Stimulated activated memory B cell treated with anti-CD40 and anti-IgM and Interleukin-4, amounts not matched to agents 10 μg/mL and 1 μg/mL and 100 μg/mL, for 72 hours (primary cell): ENCODE measurements around the gene VPS51.

Source experiments
- ATAC-seq: fragments of 150-1000 bp; cut with Tn5 transposase; 2 replicates; pipeline ENCODE4 v1.10.0; 2021
- H3K27ac Mint-ChIP-seq: one replicate; pipeline ENCODE4 v1.8.0; 2022; ENCODE audit warnings: mild to moderate bottlenecking, mixed read lengths
- H3K27me3 Mint-ChIP-seq: one replicate; pipeline ENCODE4 v1.8.0; 2022; ENCODE audit warnings: mixed read lengths
- H3K36me3 Mint-ChIP-seq: one replicate; pipeline ENCODE4 v1.8.0; 2022; ENCODE audit warnings: mixed read lengths
- H3K4me1 Mint-ChIP-seq: one replicate; pipeline ENCODE4 v1.8.0; 2022; ENCODE audit warnings: mixed read lengths
- H3K4me3 Mint-ChIP-seq: one replicate; pipeline ENCODE4 v1.8.0; 2022; ENCODE audit warnings: mild to moderate bottlenecking, moderate library complexity, mixed read lengths
- H3K9me3 Mint-ChIP-seq: one replicate; pipeline ENCODE4 v1.8.0; 2022; ENCODE audit warnings: mixed read lengths

The VPS51 gene

DNA sequence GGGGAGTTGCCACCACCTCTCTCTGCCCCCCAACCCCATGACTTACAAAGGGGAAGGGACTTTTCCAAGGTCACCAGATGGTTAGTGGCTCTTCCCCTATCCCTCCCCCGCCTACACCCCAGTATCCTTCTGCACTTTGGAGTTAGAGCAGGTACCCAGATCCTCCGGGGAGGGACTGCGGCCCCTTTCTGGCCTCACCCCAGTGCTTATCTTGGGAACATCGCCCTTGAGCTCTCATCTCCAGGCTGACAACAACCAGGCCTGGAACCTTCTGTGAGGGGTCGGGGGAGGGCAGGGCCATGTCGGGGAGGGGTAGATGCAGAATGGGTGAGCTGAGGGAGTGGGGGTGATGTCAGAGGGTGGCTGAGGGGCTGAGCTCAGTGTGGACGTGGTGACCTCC lies 30.2 kb upstream of the VPS51 start:
- H3K27ac Mint-ChIP-seq, result no peak overlapping the region
- H3K9me3 Mint-ChIP-seq, result no peaks in the 10 kb centered on the region
- no peak overlapping the region for H3K4me3 Mint-ChIP-seq
- H3K4me1 Mint-ChIP-seq, result peaks cover 9% of the 10 kb centered on the region
- H3K27me3 Mint-ChIP-seq, result peaks cover 5% of the 10 kb centered on the region
- H3K36me3 Mint-ChIP-seq, result no peaks in the 10 kb centered on the region
- no peak for ATAC-seq

DNA sequence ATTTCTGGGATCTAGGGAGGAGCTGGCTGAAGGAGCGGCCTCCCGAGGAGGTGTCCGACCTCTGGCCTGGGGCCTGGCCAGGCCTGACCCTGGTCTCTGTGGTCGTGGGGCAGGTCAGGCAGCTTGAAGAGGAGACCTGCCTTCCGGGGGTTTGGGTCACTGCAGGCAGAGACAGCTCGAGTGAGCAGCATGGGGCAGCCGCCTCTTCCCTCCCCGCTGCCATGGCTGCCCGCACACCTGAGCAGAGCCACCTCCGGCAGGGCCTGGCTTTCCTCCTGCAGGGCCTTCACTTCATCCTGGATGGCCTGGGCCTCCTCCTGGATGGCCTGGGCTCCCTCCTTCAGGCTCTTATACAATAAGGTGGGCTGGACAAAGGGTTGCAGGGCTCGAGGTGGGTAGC lies 29.7 kb upstream of the VPS51 start:
- no peak for ATAC-seq

DNA sequence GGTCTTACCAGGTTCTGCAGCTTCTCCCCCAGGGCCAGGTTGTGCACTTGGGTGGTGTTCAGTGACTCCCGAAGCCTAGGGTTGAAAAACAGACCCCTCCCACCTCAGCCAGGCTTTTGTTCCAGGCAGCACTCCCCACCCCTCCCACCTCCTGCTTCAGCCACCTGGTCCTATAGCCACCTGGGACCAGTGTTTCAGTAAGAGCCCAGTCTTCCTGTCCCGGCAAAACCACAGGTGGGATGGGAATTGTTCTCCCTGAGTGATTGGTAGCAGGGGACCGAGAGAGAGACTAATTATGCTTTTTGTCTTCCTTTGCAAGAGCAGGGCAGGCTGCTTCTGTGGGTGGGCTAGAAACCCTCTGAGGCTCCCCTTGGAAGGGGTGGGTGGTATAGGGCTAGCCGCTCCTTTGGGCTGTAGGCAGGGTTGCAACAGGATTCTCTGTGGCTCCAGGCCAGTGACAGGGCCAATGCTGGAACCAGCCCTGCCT lies 29.2 kb upstream of the VPS51 start:
- no peak for ATAC-seq
- peaks cover 9% of the 10 kb centered on the region for H3K4me1 Mint-ChIP-seq
- H3K27me3 Mint-ChIP-seq, result no peaks in the 10 kb centered on the region
- H3K27ac Mint-ChIP-seq, result no peak overlapping the region
- H3K4me3 Mint-ChIP-seq, result no peak overlapping the region
- no peaks in the 10 kb centered on the region for H3K9me3 Mint-ChIP-seq
- H3K36me3 Mint-ChIP-seq, result no peaks in the 10 kb centered on the region

More for the DNA sequence above, 29.7 kb upstream of the VPS51 start:
- H3K36me3 Mint-ChIP-seq, result no peaks in the 10 kb centered on the region
- H3K27me3 Mint-ChIP-seq, result peaks cover under 1% of the 10 kb centered on the region
- H3K4me3 Mint-ChIP-seq, result no peak overlapping the region
- H3K4me1 Mint-ChIP-seq, result peaks cover 9% of the 10 kb centered on the region
- no peak overlapping the region for H3K27ac Mint-ChIP-seq
- no peaks in the 10 kb centered on the region for H3K9me3 Mint-ChIP-seq

DNA sequence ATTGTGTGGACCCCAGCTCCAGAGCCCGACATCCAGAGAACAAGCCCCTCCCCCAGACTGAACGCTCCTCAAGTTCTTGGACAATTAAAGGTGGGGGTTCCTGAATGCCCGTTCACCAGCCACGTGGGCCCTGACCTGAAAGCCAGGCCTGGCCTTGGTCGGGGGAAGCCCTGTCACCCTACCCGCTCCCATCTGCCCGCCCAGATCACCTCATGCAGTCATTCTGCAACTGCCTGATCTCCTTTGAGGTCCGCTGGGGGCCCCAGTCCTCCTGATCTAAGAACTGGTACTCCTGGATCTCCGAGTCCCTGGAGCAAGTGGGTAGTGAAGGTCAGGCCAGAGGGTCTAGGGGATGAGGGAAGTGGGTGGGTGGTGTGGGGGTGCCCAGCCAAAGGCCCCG lies 28.6 kb upstream of the VPS51 start:
- Mint-ChIP-seq H3K27me3 (no peaks in the 10 kb centered on the region), H3K4me1 (peaks cover 9% of the 10 kb centered on the region), H3K36me3 (no peaks in the 10 kb centered on the region), H3K27ac (no peak overlapping the region), H3K9me3 (no peaks in the 10 kb centered on the region), H3K4me3 (no peak overlapping the region)
- no peak for ATAC-seq

DNA sequence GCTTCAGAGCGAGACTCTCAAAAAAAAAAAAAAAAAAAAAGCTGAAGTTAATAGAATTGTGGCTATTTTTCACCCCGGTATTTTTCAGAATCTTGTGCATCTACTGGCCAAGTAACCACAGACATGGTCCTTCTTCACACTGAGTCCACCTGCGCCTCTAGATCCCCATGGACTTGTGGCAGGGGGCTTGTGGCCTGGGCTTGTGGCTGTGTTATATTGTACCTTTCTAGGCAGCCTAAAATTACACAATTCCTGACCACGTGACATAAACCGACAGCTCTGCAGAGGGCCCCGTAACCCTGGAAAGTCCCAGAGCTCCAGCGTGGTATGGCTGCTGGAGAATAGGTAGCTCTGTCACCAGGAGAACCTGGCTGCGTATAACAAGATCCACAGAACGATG lies 26.8 kb upstream of the VPS51 start:
- Mint-ChIP-seq H3K27ac (no peak overlapping the region), H3K4me1 (peaks cover 6% of the 10 kb centered on the region), H3K9me3 (no peaks in the 10 kb centered on the region), H3K4me3 (no peak overlapping the region), H3K36me3 (no peaks in the 10 kb centered on the region), H3K27me3 (no peaks in the 10 kb centered on the region)
- ATAC-seq, result no peak

DNA sequence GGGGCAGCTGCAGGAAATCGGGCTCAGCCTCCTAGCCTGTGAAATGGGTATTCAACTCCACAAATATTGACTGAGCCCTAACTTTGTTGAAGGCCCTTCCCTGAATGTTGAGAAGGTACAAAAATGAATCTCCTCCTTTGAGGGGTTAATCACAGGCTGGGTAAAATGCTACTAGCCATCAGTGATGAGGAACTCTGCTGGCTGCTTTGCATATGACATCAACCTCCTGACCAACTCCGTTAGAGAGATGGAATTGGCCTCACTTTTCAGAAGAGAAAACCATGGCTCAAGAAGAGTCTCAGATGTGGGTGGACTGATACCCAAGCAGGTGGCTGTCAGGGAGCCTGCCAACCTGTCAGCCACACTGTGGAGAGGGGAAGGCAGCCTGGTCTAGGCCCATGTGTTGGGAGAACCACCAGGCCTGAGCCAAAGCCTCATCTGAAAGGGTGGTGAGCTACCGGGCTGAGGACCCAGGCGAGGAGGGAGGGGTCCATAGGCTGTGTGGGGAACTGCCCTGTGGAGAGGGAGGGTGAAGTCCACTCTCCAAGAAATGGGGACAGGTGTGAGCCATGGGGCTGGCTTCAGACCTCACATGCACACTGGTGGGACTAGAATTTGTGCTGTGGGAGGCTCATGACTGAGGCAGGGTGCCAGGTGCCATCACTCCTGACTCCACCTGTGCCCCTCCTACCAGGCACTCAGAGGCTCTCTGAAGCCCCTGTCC lies 23.9 kb upstream of the VPS51 start:
- H3K36me3 Mint-ChIP-seq, result no peaks in the 10 kb centered on the region
- ATAC-seq, result peak; percentile 14
- no peak overlapping the region for H3K4me3 Mint-ChIP-seq
- H3K9me3 Mint-ChIP-seq, result no peaks in the 10 kb centered on the region
- no peaks in the 10 kb centered on the region for H3K27me3 Mint-ChIP-seq
- H3K27ac Mint-ChIP-seq, result peak overlapping the region; percentile 76
- peaks cover 6% of the 10 kb centered on the region for H3K4me1 Mint-ChIP-seq

DNA sequence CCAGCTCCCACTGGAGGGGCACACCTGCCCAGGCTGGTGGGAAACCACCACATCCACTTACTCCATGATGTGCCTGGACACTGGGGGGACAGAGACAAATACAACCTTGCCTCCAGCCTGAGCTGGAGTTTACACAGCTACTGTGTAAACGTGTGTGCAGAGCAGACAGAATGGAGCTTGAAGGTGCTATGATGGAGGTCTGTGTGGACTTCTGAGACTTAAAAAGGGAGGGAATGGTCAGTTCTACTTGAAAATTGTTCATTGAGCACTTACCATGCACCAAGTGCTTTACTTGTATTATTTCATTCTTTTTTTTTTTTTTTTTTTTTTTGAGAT lies 23.4 kb upstream of the VPS51 start:
- Mint-ChIP-seq H3K4me1 (peaks cover 8% of the 10 kb centered on the region), H3K4me3 (no peak overlapping the region), H3K27me3 (no peaks in the 10 kb centered on the region), H3K9me3 (no peaks in the 10 kb centered on the region), H3K27ac (peak overlapping the region; percentile 76), H3K36me3 (no peaks in the 10 kb centered on the region)
- ATAC-seq, result no peak

DNA sequence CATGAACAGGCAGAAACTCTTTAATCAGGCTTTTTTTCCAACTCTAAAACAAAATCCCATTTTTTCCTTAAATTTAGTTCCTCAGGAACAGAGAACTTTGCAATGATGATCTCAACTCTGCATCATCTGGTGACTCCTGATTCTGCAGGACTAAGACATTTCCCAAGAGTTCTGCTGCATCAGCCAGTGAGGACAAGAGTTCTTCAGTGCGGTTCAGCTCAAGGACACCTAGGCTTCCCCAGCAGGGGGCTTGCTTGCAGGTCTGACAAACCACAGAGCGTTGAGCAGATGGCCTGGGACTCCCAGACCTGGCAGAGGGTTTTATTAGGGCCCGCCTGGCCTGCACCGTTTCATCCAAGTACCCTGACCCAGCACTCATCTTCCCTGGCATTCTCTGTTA lies 18.6 kb upstream of the VPS51 start:
- no peaks in the 10 kb centered on the region for H3K27me3 Mint-ChIP-seq
- no peaks in the 10 kb centered on the region for H3K9me3 Mint-ChIP-seq
- H3K27ac Mint-ChIP-seq, result peak overlapping the region; percentile 69
- no peak for ATAC-seq
- no peaks in the 10 kb centered on the region for H3K36me3 Mint-ChIP-seq
- no peak overlapping the region for H3K4me3 Mint-ChIP-seq
- H3K4me1 Mint-ChIP-seq, result peaks cover 27% of the 10 kb centered on the region

DNA sequence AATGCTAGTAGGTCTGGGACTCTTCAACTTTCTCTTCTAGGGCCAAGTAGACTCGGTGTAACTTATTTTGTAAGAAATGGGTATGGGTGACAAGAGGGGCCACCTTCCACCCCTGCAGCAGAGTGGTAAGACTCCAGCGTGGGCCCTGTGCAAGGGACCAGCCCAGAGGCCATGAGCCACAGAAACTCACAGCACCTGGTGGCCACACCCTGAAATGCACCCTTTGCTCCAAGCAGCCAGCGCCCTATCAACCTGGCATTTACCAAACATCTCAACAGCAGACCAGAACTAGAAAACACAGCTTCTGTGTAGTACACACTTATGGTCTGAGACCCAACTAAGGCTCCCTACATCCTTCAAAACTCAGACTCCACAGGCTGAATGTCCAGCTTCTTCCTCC lies 17.9 kb upstream of the VPS51 start:
- no peaks in the 10 kb centered on the region for H3K9me3 Mint-ChIP-seq
- no peaks in the 10 kb centered on the region for H3K27me3 Mint-ChIP-seq
- no peak overlapping the region for H3K4me3 Mint-ChIP-seq
- peaks cover 30% of the 10 kb centered on the region for H3K4me1 Mint-ChIP-seq
- H3K36me3 Mint-ChIP-seq, result no peaks in the 10 kb centered on the region
- peak; percentile 79 for ATAC-seq
- peak overlapping the region; percentile 69 for H3K27ac Mint-ChIP-seq

DNA sequence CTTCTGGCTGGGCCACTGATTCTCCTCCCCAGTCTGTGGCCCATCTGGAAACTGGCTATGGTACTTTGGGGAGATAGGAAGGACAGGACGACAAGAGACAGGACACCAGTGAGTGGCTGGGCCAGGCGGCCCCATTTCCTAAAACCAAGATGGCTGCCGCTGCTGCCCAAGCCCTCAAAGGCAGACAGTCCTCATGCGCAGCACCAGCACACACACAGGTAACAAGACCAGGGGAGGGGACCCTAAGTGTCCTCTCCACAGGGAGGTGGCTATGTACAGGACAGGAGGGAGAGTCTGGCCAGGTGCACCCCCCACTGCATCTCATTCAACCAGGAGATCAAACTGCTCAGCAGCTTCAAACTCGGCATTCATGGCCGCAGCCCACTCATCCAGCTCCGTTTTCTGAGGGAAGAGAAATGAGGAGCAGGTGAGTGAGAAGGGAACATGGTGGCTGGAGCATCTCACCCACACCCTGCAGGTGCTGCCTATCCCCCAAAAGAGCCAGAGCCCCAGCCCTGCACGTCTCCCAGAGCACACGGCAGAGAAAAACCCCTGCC lies 17.1 kb upstream of the VPS51 start:
- no peak for ATAC-seq
- H3K27me3 Mint-ChIP-seq, result no peaks in the 10 kb centered on the region
- H3K27ac Mint-ChIP-seq, result peak overlapping the region; percentile 69
- no peaks in the 10 kb centered on the region for H3K36me3 Mint-ChIP-seq
- H3K9me3 Mint-ChIP-seq, result no peaks in the 10 kb centered on the region
- peaks cover 38% of the 10 kb centered on the region for H3K4me1 Mint-ChIP-seq
- H3K4me3 Mint-ChIP-seq, result peak overlapping the region; percentile 2

DNA sequence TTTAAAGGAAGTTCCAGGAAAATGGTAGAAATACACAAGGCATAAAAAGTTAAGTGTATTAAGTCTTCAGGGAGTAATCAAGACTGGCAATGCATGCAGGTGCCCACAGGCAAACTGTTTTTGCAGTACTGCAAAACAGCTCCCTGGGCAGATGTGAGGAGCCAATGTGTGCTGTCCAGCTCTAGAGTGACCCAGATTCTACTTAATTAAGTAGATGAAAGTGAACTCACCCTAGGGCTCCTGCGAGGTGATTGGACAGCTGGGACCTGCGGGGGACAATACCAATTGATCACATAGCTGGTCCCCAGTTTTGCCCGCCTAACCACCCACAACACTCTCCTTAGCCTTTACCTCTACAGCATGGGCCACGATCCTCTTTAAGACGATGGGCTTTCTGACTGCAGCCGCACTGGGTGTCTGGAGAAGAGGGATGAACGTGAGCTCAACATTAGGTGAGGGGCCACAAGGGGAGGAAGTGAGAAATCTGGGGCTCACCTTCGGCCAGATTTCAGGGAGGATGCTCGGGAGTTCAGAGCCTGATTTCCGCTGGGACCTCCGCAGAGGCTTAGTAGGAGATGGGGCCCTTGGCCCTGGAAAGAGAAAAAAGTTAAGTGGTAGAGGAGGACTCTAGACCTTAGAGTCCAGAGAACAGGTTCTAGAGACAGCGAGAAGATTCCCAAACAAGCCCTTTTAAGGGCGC lies 12.7 kb upstream of the VPS51 start:
- H3K27ac Mint-ChIP-seq, result peak overlapping the region; percentile 96
- H3K36me3 Mint-ChIP-seq, result peaks cover 19% of the 10 kb centered on the region
- H3K9me3 Mint-ChIP-seq, result no peaks in the 10 kb centered on the region
- H3K4me1 Mint-ChIP-seq, result peaks cover 50% of the 10 kb centered on the region
- no peak for ATAC-seq
- H3K4me3 Mint-ChIP-seq, result peak overlapping the region; percentile 97
- H3K27me3 Mint-ChIP-seq, result no peaks in the 10 kb centered on the region

DNA sequence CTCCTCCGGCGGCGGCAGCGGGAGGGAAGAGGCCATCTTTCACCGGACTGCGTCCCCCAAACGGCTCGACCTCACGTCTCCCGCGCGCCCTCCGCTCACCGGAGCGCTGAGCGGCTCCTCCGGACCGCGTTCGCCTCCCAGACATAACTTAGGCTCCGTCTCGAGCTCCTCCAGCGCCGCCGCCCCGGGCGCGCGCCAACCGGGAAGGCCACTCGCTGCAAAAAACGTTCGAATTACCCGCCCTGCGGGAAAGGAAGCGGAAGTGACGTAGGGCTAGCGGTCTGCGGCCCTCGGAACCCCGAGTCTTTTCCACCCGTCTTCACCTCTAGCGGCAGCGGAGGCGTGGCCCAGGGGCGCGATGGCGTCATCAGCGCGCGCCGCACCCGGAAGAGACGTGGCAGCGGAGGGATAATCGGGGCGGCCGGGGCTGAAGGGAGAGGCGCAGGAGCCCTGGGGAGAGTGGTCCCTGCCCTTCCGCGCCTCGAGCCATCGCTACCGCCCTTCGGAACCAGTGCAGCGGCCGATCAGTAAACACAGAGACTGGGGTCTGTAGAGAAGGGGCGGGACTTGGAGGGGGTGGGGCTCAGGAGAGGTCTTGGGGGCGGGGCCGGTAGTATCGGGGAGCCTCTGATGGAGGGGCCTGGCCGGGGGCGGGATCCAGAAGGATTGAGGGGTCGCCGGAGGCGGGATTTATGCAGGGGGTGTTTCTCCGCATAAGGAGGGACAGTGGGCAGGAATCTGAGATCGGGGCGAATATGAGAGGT lies 12.0 kb upstream of the VPS51 start, which contains the start of the genes CDCA5 and ZFPL1:
CDCA5 (minus strand) TSS at position 207 of the 764 bp plus-strand sequence; CDS start at position 145, 62 bp downstream.
ZFPL1 (plus strand) TSS at position 389 of the 764 bp plus-strand sequence. CDS start 477 bp downstream, outside the sequence.
- peak; percentile 95 for ATAC-seq
- Mint-ChIP-seq H3K9me3 (no peaks in the 10 kb centered on the region), H3K4me3 (peak within 1 kb of the TSS; percentile 97), H3K27me3 (no peaks in the 10 kb centered on the region), H3K27ac (peak within 1 kb of the TSS; percentile 96), H3K36me3 (peaks cover 26% of the 10 kb centered on the region), H3K4me1 (peaks cover 42% of the 10 kb centered on the region)

DNA sequence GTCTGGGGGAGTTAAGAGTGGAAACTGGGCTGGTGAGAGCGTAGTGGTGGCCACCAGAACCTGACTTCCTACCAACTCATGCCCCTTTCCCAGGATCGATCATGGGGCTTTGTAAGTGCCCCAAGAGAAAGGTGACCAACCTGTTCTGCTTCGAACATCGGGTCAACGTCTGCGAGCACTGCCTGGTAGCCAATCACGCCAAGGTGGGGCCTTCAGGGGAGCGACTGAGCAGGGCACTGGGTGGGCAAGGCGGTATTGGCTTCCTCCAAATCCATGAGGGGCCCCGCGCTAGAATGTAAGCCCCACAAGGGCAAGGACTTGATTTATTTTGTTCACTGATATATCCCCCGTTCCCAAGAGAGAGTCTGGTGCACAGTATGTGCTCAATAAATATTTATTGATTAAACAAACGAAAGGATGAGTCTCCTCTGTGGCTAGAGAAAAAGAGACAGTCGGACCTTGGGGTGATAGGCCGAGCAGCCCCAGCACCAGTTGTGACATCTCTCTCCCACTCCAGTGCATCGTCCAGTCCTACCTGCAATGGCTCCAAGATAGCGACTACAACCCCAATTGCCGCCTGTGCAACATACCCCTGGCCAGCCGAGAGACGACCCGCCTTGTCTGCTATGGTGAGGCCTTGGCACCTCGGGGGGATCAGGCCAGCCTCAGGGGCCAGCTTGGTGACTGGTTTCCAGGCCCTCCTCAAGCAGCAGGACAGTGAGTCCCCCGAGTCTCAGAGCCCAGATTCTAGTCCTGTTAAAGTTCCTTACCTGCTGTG lies 11.2 kb upstream of the VPS51 start:
- Mint-ChIP-seq H3K36me3 (peaks cover 34% of the 10 kb centered on the region), H3K4me1 (peaks cover 38% of the 10 kb centered on the region), H3K4me3 (peak overlapping the region; percentile 97), H3K9me3 (no peaks in the 10 kb centered on the region), H3K27me3 (no peaks in the 10 kb centered on the region), H3K27ac (peak overlapping the region; percentile 96)
- peak; percentile 1 for ATAC-seq

DNA sequence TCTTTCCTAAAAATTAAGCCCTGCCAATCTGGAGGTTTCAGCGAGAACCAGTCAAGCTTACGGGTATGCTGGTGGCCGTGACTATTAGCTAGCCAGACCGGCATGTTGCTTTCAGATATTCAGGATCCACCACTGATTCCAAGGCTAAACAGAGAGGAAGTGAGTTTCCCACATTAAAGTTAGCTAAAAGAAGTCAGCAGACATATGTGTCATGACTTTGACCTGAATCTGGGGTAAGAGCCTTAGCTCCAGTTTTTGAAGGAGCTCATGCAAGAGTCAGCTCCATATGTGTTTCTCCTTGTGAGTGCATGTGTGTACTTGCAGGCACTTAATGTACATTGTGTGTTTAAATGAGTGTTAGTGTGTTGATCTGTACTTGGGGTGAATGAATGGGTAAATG lies 10.6 kb upstream of the VPS51 start:
- H3K27ac Mint-ChIP-seq, result no peak overlapping the region
- peaks cover 34% of the 10 kb centered on the region for H3K36me3 Mint-ChIP-seq
- H3K4me3 Mint-ChIP-seq, result peak overlapping the region; percentile 97
- H3K4me1 Mint-ChIP-seq, result peaks cover 38% of the 10 kb centered on the region
- H3K27me3 Mint-ChIP-seq, result no peaks in the 10 kb centered on the region
- no peak for ATAC-seq
- H3K9me3 Mint-ChIP-seq, result no peaks in the 10 kb centered on the region
